Transverse colon (tissue), 4 donors: ENCODE measurements around the gene HDAC4. TPM values are rescaled to one million over a fixed set of nuclear protein-coding genes. Genes with fewer than 3 reads are reported as not detected.

ENCODE experiments used
- DNase-seq: peaks from one replicate; pipeline ENCODE4 v3.0.0-alpha.2; 2019
- H3K27ac ChIP-seq, 4 donors: fragments of 200-600 bp; sonication (generic); 2 replicates each; pipeline ENCODE4 v1.5.1; 2016 to 2018; ENCODE audit warnings: inconsistent platforms in 4 of 4
- H3K27me3 ChIP-seq: fragments of 200-600 bp; sonication (generic); 2 replicates; pipeline ENCODE4 v1.5.1; 2017; ENCODE audit warnings: inconsistent platforms
- H3K36me3 ChIP-seq, 4 donors: fragments of 200-600 bp; sonication (generic); 2 replicates each; pipeline ENCODE4 v1.5.1; 2017 to 2019; ENCODE audit warnings: inconsistent platforms in 4 of 4
- H3K4me1 ChIP-seq, 4 donors: fragments of 200-600 bp; sonication (generic); 2 replicates each; pipeline ENCODE4 v1.5.1; 2017 to 2020; ENCODE audit warnings: inconsistent platforms in 4 of 4
- H3K4me3 ChIP-seq, 4 donors: fragments of 200-600 bp; sonication (generic); 1 replicate in 1 of 4; 2 replicates in 3 of 4; pipeline versions ENCODE4 v1.5.1 to v1.6.1; 2017 to 2019; ENCODE audit warnings: inconsistent platforms in 4 of 4
- H3K9me3 ChIP-seq, 2 donors: fragments of 200-600 bp; sonication (generic); 2 replicates each; pipeline ENCODE4 v1.5.1; 2017 to 2019; ENCODE audit warnings: inconsistent platforms in 2 of 2
- EP300 ChIP-seq: sonication (generic); formaldehyde crosslinking; IDR thresholded peaks from one replicate; pipeline ENCODE4 v1.6.1; 2017; ENCODE audit warnings: antibody characterized with exemption, low read depth
- POLR2A ChIP-seq: fragments of 450-650 bp; IDR thresholded peaks from one replicate; pipeline ENCODE4 v1.6.1; 2016; ENCODE audit warnings: antibody characterized with exemption, mild to moderate bottlenecking, moderate library complexity
- POLR2AphosphoS5 ChIP-seq, 3 donors: sonication (generic); formaldehyde crosslinking; IDR thresholded peaks; one replicate each; pipeline ENCODE4 v1.6.1; 2016; ENCODE audit warnings: antibody characterized with exemption in 3 of 3
- WGBS, 2 donors: methylation state at CpG; one replicate each; pipeline ENCODE4 v1.1.5; 2018; ENCODE audit warnings: low coverage in 1 of 2; 5-methylcytosine and 5-hydroxymethylcytosine counted together
- in situ Hi-C, 4 donors: fragments of 200-750 bp; cut with MboI; loops; one replicate each; pipeline versions ENCODE4 v1.15.0 to v1.15.1; 2017; ENCODE audit warnings: low sequenced_read_pairs in 3 of 4, low pct_ligation_motif_present in 1 of 4, low pct_unique_long_range_greater_than_20kb in 1 of 4
- intact Hi-C: fragments of 100-400 bp; cut with DNase I; formaldehyde crosslinking; loops from one replicate; pipeline ENCODE4 v1.15.1; 2023; ENCODE audit warnings: low total_unique reads
- total RNA-seq, 4 donors: library from RNA; depleted of rRNA; stranded (reverse); fragments of >200 nt; gene quantifications; one replicate each; pipeline ENCODE4 v1.1.0, GENCODE V29; 2016
- TF ChIP-seq, protein P1 (sequence below), 5 experiments: fragments of 200-600 bp in 3 of 5; fragments of 450-650 bp in 2 of 5; sonication (generic) in 3 of 5; IDR thresholded peaks; 1 replicate in 2 of 5; 2 replicates in 3 of 5; pipeline ENCODE4 v1.5.1; 2016 to 2017; ENCODE audit warnings: antibody characterized with exemption in 5 of 5, inconsistent platforms in 3 of 5, mild to moderate bottlenecking in 2 of 5, moderate library complexity in 1 of 5

HDAC4 gene
- total RNA-seq, 4 donors from 2014 or later, result 33.9 to 192 (median 112) TPM

- TF ChIP-seq, protein P1, sequence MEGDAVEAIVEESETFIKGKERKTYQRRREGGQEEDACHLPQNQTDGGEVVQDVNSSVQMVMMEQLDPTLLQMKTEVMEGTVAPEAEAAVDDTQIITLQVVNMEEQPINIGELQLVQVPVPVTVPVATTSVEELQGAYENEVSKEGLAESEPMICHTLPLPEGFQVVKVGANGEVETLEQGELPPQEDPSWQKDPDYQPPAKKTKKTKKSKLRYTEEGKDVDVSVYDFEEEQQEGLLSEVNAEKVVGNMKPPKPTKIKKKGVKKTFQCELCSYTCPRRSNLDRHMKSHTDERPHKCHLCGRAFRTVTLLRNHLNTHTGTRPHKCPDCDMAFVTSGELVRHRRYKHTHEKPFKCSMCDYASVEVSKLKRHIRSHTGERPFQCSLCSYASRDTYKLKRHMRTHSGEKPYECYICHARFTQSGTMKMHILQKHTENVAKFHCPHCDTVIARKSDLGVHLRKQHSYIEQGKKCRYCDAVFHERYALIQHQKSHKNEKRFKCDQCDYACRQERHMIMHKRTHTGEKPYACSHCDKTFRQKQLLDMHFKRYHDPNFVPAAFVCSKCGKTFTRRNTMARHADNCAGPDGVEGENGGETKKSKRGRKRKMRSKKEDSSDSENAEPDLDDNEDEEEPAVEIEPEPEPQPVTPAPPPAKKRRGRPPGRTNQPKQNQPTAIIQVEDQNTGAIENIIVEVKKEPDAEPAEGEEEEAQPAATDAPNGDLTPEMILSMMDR (IDR thresholded peaks at IDR 0.05), result no peak
- intact Hi-C loops (no loop called here), in situ Hi-C loops (no loop called here)
- 97 to 98% methylated on average over 14 to 29 of the region's 29 CpGs for WGBS, 2 donors
- peaks cover 0 to 16% (median 0%) of the 10 kb centered on the region in 4 donors for H3K36me3 ChIP-seq
- peak; percentile 0 for DNase-seq
- no peaks in the 10 kb centered on the region for H3K9me3 ChIP-seq
- no peak overlapping the region for H3K27ac ChIP-seq
- no peak overlapping the region for H3K4me3 ChIP-seq
- H3K4me1 ChIP-seq, result peaks cover 0 to 10% (median 8%) of the 10 kb centered on the region in 4 donors
- H3K27me3 ChIP-seq, result no peaks in the 10 kb centered on the region
Measured at GRCh38 chr2:239158641-239159475, 242.0 kb downstream of the HDAC4 start.

GRCh38 chr2:239157771-239158170 lies 243.0 kb downstream of the HDAC4 start:
- no peak for TF ChIP-seq POLR2AphosphoS5 (IDR thresholded peaks at IDR 0.05)
- TF ChIP-seq POLR2A, result no peak
- TF ChIP-seq, protein P1 (IDR thresholded peaks at IDR 0.05), result no peak
- WGBS, 2 donors, result 37 to 43% methylated on average over 6 to 11 of the region's 11 CpGs
- H3K36me3 ChIP-seq, result peaks cover 0 to 11% (median 0%) of the 10 kb centered on the region in 4 donors
- H3K4me1 ChIP-seq, result peaks cover 0 to 10% (median 8%) of the 10 kb centered on the region in 4 donors
- intact Hi-C loops (no loop called here), in situ Hi-C loops (no loop called here)
- H3K9me3 ChIP-seq, result no peaks in the 10 kb centered on the region
- H3K27me3 ChIP-seq, result no peaks in the 10 kb centered on the region
- DNase-seq, result peak; percentile 76
- peak overlapping the region in 3 of 4 donors; percentile 11 to 34 (median 28) for H3K27ac ChIP-seq
- no peak overlapping the region for H3K4me3 ChIP-seq

GRCh38 chr2:239157269-239157668 lies 243.6 kb downstream of the HDAC4 start:
- H3K4me1 ChIP-seq, result peaks cover 0 to 11% (median 8%) of the 10 kb centered on the region in 4 donors
- in situ Hi-C loops, result no loop called here
- H3K4me3 ChIP-seq, result no peak overlapping the region
- WGBS, 2 donors, result 72 to 80% methylated on average over 1 to 12 of the region's 12 CpGs
- peaks cover 0 to 11% (median 0%) of the 10 kb centered on the region in 4 donors for H3K36me3 ChIP-seq
- intact Hi-C loops, result no loop called here
- no peaks in the 10 kb centered on the region for H3K9me3 ChIP-seq
- H3K27ac ChIP-seq, result peak overlapping the region in 3 of 4 donors; percentile 11 to 34 (median 28)
- no peak for TF ChIP-seq EP300
- no peak for DNase-seq
- H3K27me3 ChIP-seq, result no peaks in the 10 kb centered on the region

DNA sequence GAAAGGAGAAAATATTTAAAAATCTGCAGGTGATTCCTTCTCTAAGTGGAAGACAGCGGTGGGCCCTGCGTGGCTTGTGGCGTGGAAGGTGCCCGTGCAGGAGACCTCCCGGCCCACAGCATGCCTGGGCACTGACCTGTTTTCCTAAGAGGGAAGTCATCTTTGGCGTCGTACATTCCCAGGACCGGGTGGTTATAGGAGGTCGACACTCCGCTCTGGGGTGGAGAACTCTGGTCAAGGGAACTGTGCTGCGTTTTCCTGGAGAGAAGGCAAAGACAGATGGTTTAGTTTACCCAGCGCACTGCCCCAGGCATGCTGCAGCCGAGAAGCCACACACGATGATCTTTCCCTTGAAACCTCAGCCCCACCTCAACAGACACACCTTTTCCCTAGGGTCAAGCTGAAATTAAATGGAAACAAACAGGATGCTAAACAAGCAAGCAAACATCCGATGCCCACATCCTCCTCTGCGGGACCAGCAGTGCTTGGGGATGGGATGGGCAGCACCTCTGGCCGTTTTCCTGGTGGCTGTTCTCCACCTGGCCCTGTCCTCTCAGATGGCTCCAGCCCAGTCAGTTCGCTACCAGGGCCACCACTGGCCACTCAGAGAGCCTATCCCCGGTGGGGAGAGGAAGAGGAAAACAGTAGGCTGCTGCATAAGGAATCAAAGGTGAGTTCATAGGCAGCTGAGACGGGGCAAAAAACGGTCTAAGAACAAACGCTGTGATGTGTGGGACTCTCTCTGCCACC lies 244.1 kb downstream of the HDAC4 start:
- Histone ChIP-seq H3K27ac (peak overlapping the region in 2 of 4 donors; percentile 11 to 28), H3K4me3 (no peak overlapping the region), H3K27me3 (no peaks in the 10 kb centered on the region), H3K36me3 (peaks cover 0 to 11% (median 0%) of the 10 kb centered on the region in 4 donors), H3K9me3 (no peaks in the 10 kb centered on the region), H3K4me1 (peaks cover 0 to 13% (median 8%) of the 10 kb centered on the region in 4 donors)
- in situ Hi-C loops (no loop called here), intact Hi-C loops (no loop called here)
- 89 to 100% methylated on average over 6 to 22 of the region's 22 CpGs for WGBS, 2 donors
- TF ChIP-seq POLR2A, result no peak
- no peak for TF ChIP-seq EP300
- TF ChIP-seq, protein P1 (IDR thresholded peaks at IDR 0.05), result no peak
- no peak for TF ChIP-seq POLR2AphosphoS5 (IDR thresholded peaks at IDR 0.05)
- no peak for DNase-seq
